Germinal center (tissue), 1 donor: ENCODE measurements around the gene ZNF343.
"Not testable (repeated sequence)": the region's sequence is repeated elsewhere in the genome, so short reads cannot be mapped to it uniquely, and the experiment has no call there.

ENCODE experiments used
- DNase-seq: peaks from one replicate; pipeline ENCODE4 v3.0.0; 2012; ENCODE audit warnings: mixed read lengths, low spot score

The ZNF343 gene

DNA sequence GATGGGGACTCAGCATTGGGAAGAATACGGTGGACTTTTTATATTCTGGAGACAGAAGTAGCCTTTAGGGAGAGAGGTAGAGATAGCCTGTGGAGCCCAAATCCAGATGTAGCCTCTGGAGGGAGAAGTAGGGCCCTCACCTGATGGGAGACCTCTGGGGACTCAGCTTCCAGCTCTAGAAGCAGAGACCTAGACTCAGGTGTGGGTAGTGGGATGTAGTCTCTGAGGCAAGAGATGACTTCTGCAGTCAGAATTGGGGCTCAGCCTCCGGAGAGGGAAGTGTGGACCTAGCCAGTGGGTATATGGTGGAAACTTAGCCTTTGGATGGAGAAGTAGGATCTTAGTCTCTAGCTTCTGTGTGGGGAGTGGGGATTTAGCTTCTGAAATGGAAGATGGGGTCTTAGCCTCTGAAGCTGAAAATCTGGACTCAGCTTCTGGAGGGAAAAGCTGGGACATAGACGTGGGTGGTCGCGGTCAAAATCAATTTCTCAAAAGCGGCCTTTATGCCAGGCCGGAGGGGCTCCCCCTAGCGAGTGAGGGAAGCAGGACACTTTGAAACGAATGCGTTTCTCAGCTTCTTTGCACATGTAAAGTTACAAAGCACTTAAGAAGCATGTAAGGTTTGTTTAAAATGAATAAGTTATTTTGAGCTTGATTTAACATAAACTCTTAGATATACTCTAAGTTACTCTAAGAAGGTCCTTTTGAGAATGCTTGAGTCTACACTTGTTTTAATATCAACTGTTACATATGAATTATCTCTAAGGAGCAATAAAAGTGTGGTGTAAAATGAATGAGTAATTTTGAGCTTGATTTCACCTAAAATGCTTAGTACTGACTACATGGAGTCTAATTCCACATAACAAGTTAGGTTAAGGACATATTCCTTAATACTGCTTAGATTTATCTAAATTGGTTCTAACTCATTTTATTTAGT is 12.9 kb upstream of the ZNF343 start:
- peak; percentile 61 for DNase-seq

DNA sequence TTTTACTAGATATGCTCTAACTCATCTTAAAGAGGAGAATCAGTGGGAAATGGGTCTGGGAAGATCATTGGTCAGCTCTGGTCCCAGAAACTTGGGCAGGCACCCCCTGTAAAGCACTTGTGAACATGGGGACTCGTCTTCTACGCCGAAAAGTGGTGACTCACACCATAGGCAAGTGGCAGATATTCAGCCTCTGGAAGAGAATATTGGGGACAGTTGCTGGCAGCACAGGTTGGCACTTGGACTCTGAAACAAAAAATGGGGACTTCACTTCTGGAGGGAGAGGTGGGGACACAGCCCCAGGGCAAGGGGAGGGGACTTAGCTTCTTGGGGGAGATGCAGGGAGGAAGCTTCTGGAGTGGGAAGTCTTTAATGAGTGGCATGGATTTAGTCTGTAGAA is 11.9 kb upstream of the ZNF343 start:
- DNase-seq = no peak

DNA sequence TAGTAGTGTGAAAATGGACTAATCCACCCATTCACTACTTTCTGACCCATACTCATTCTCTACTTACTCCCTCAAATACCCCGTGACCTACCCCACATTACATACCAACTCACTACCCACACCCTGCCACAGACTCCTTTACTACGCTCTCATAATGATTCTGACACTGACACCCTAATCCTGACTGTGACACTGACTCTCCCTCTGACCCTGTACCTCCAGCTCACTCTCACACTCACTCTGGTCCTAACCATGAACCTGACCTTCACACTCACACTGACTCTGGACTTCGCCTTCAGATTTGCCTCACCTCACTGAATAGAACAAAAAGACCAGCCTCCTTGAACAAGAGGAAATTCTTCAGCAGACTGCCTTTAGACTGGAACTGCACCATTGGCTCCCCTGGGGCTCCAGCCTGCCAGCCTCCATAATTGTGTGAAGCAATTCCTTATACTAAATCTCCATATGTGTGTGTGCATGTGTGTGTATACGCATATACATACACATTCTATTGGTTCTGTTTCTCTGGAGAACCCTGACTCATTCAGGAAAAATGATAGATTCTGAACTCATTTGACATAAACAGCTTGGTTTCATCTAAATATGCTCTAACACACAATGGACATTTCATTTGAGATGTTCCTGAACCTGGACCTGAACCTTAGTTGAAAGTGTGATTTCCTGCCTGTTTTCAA is 10.5 kb upstream of the ZNF343 start:
- DNase-seq = no peak

DNA sequence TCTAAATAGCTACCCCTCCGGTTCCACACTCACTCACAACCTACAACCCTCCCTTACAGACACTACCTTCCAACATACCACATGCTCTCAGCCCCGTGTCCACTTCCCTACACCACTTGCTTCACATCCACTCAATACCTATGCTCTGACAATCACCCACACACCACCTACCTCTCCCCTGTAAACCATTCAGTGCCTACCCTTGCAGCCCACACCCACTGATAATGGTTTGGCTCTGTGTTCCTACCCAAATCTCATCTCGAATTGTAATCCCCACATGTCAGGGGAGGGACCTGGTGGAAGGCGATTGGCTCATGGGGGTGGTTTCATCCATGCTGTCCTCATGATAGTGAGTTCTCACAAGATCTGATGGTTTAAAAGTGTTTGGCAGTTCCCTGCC is 9.8 kb upstream of the ZNF343 start:
- DNase-seq = no peak

DNA sequence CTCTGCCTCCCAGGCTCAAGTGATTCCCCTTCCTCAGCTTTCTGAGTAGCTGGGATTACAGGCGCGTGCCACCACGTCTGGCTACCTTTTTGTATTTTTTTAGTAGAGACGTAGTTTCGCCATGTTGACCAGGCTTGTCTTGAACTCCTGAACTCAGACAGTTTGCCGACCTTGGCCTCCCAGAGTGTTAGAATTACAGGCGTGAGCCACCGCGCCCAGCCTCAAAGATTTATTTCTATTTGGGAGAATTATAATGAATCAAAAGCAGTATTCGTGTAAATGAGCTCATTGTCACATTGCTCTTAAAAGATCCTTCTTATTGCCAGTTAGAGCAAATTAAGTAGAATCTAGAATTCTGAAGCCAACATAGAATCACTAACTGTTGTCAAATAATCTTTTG is 9.4 kb upstream of the ZNF343 start:
- no peak for DNase-seq

DNA sequence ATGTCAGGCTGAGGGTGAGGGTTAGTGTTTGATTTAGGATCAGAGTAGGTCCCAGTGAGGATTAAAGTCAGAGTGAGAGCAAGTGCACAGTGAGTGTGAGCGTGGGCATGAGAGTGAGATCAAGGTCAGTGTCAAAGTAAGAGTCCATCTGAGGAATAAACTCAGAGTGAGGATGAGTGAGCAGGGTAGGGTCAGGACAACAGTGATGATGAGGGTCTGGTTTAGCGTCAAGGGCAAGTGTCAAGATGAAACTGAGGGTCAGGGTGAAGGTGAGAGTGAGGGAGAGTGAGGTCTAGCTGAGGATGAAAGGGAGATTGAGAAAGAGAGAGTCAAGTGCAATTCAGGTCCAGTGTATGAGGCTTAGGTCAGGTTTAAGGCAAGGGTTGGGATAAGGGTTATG is 7.7 kb upstream of the ZNF343 start:
- no peak for DNase-seq

DNA sequence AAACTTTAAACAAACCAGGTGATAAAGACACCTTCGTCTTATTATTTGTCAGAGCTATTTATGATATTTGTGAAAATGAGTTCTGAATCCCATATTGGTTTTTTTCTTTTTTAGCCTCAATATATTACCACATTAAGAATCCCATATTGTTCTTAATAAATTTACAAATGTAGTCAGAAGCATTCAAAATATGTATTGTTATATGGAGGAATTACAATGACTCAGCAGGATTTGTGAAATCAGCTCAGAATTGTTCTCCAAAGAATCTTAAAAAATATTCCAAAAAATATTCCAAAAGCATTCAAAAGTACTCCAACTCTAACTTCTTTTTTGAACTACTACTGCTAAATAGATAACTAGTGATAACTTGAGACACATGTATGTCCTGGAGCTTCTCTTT is 6.5 kb upstream of the ZNF343 start:
- DNase-seq = no peak

DNA sequence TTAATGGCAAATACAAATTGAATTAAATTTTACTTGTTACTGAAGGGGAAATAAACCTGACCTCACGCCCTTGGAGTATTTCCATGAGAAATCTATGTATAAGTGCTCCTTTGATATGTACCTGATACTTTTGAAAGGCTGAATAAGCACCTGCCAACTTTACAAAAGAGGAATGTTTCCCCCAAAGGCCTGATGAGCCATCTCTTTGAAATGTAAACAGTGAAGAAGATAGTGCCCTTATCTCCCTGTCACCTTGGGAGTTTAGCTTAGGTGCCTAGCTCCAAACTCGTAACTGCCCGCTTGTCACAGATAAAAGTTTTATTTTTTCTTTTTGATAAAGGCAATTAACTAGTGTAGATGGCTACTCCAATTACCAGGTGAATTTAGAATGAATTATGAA is 1.1 kb upstream of the ZNF343 start:
- no peak for DNase-seq

DNA sequence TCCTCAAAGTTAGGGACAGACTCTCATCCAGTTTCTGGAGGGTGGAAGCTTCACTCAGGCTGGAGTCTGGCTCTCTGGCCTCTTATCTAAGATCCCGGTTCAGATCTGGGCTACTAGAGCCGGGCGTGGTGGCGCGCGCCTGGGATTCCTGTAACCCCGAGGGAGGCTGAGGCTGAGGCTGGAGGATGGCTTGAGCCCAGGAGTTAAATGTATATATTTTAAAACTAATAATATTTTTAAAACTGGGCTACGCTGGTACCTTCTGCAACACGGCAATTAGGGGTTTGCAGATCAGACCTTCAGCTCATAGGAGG is 710 bp upstream of the ZNF343 start:
- no peak for DNase-seq

DNA sequence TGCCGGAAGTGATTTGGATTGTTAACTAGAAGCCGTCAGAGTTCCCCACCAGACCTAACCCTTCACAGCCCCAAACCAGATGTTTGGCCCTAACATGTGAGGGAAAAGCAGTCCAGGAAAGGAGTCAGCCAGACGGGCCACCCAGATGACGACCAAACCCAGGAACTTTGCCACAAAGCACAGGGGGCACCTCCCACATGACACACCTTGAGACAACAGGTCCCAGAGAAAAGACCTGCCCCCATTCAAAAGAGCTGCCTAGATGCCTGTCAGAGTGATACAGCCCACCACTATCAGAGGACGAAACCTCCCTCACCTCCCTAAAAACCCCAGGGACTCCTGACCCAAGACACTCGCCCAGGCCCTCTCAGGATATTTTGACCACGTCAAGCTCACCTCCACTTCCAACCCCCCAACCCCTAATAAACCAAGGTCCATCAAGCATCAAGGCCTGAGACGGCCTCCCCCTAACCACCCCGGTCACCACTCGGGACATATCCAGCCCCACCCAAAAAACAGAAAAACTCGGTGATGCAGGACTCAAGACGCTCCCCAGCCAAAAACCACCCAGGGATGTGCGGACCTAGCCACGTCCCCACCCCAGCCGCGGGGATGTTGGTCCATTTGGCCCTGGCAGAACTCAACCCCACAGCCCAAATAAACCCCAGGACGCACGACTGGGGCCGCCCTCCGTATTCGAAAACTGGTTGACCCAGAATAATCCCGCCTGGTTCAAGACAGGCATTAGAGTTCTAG is 662 bp downstream of the ZNF343 start:
- peak; percentile 33 for DNase-seq

DNA sequence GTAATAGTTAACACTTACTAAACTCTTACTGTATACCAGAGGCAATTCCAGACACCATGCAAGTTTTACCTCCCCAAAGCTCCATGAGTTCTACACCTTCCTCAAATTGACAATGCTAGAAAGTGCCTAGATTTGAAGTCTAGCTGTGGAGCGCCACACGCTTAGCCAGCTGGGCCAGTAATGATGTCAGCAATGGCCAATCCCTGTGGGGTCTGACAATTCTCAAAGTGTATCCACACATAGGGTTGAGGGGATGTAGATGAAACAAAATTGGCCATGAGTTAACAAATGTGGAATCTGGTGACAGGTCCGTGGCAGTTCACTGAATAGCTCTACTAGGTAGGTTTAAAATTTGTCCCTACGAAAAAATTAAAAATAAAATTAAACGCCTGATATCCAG is 1.3 kb downstream of the ZNF343 start:
- DNase-seq = no peak

DNA sequence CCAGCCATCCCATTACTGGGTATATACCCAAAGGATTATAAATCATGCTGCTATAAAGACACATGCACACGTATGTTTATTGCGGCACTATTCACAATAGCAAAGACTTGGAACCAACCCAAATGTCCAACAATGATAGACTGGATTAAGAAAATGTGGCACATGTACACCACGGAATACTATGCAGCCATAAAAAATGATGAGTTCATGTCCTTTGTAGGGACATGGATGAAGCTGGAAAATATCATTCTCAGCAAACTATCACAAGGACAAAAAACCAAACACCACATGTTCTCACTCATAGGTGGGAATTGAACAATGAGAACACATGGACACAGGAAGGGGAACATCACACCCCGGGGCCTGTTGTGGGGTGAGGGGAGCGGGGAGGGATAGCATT is 2.3 kb downstream of the ZNF343 start:
- DNase-seq = not testable (repeated sequence)

DNA sequence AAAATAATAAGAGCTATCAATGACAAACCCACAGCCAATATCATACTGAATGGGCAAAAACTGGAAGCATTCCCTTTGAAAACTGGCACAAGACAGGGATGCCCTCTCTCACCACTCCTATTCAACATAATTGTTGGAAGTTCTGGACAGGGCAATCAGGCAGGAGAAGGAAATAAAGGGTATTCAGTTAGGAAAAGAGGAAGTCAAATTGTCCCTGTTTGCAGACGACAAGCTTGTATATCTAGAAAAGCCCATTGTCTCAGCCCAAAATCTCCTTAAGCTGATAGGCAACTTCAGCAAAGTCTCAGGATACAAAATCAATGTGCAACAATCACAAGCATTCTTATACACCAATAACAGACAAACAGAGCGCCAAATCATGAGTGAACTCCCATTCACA is 3.9 kb downstream of the ZNF343 start:
- not testable (repeated sequence) for DNase-seq

DNA sequence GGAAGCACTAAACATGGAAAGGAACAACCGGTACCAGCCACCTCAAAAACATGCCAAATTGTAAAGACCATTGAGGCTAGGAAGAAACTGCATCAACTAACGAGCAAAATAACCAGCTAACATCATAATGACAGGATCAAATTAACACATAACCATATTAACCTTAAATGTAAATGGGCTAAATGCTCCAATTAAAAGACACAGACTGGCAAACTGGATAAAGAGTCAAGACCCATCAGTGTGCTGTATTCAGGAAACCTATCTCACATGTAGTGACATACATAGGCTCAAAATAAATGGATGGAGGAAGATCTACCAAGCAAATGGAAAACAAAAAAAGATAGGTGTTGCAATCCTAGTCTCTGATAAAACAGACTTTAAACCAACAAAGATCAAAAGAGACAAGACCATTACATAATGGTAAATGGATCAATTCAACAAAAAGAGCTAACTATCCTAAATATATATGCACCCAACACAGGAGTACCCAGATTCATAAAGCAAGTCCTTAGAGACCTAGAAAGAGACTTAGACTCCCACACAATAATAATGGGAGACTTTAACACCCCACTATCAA is 5.8 kb downstream of the ZNF343 start:
- not testable (repeated sequence) for DNase-seq

DNA sequence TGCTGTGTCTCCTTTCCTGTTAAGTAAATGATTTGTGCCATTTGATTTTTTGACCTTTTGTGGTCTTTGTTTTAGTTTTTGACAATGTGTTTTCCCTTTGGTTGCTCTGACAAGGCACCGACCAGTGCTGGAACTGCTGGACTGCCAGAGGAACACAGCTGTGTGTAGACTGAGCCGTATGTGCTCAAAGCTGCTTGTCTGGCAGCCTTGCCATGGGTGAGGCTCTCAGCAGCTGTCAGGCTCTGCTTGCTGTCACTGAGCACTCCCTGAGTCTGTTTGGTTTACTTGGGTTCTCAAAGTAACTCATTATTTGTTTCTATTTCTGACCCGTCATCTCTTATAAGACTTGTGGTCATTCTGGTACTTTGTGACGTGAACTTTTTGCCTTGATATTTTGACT is 23.1 kb downstream of the ZNF343 start:
- DNase-seq = no peak

DNA sequence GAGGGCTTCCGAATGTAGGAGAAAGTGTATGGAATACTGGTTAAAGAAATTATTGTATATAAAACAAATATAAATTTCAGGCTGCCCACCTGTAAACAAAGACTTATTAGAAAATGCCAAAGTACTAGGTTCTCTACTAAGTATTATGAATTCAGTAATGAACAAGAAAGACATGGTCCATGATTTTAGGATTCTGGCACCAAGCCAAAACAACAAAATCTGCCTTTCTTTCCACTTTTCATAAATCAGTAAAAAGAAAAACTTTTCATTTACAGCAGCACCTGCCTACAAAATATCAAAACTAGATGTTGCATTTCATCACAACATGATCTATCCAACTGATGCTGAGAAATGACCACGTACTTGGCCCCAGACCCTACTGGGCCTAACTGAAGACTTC is 23.6 kb downstream of the ZNF343 start:
- DNase-seq = no peak

DNA sequence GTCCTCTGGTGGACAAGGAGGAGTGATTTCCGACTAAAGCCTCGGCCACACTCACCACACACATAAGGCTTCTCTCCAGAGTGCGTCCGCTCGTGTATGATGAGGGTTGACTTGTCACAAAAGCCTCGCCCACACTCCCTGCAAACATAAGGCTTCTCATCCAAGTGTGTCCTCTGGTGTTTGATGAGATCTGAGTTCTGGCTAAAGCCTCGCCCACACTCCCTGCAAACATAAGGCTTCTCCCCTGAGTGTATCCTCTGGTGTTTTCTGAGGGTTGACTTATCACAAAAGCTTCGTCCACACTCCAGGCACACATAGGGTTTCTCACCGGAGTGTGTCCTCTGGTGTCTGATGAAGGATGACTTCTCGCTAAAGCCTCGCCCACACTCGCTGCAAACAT is 25.2 kb downstream of the ZNF343 start:
- no peak for DNase-seq

DNA sequence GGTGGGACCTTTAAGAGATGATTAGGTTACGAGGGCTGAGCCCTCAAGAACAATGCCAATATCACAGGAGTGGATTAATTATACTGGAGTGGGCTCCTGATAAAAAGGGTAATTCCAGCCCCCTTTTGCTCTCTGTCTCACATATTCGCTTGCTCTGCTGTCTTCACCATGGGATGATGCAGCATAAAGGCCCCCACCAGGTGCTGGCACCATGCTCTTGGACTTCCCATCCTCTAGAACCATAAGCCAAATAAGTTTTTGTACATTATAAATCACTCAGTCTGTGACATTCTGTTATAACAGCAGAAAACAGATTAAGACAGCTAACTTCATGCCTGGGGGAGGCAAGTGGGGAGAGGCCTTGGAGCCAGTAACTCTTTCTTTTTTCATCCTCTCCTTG is 28.3 kb downstream of the ZNF343 start:
- no peak for DNase-seq

DNA sequence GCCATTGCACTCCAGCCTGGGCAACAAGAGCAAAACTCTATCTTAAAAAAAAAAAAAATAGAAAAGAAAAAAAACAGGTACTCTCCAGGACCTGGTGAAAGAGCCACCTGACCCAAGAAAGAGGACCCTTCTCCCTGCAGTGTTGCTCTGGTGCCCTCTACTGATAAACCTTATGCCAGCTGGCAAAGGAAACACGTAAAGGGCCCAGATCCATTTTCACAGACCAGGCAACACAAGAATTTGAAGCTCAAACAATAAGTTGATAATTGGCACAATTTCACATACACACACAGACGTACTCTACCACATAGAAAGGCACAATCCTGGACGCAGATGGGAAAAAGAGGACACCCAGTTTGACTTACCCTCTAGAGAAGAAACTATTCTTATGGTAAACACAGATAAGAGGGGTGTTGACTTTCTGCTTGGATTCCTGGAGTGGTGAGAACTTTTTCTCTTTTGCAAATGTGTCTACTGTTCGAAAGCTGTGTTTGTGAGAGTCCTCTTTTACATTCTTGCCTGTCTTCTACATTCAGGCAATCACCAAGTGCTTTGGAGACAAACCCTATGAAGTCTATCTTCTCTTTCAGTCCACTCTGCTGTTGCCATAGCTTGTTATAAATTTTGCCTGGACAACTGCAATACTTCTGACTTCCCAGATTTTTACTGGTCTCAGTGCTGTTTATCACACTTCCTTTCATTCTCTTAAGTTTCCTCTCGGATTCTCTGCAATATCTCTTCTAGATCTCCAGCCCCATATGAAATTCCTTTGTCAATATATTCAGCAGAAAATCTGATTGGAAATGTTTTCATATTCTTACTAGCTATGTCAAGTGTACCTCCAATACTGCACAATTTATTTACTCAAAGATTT is 31.7 kb downstream of the ZNF343 start:
- no peak for DNase-seq

DNA sequence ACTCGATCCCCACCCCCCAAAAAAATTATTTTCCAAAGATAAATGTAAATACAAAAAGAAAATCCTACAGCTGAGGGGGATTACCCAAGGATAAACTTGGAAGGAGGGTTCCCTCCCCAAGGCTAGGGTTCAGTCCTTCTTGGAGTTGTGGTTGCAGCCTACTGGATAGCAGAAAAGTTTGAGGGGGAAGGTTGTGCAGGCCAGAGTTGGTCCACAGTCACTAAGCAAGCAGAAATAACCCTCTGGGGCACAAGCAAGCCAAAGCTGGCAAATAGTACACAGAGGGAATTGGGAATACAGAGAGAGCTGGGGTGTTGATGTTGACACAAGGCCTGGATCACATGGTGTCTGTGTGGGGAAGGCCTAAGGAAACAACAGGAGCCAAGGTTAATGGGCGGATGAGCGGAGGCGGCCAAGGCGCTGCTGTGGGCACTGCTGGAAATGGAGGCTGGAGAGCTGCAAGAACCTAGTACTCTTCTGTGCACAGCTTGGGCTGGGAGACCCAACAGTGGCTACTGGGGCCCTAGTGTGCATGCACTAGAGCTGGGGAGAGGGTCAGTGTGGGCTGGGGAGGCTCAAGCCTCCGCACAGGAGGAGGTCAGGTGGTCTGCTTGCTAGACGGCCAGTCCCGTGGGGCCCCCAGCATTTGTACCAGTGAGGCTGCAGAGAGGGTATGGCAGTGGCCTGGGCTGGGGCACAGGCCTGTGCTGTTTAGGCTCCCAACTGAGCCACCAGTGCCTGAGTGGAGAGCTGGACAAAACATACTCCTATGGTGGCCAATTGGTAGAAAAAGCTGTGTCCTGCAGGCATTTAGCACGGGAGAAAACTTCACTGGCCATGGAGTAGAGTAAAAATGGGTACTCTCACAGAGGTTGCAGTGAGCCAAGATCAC is 32.6 kb downstream of the ZNF343 start:
- DNase-seq = no peak

DNA sequence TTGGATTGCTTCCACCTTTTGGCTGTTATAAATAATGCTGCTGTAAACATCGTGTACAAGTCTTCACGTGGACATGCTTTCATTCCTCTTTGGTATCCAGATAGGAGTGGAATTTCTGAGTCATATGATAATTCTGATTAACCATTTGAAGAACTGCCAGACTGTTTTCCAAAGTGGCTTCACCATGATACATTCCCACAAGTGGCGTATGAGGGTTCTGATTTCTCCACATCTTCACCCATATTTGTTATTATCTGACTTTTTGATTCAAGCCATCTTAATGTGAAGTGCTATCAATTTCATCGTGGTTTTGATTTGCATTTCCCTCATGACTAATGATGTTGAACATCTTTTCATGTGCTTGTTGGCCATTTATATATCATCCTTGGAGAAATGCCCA is 35.2 kb downstream of the ZNF343 start:
- DNase-seq = no peak
